Measurements from ENCODE around the gene NRXN2. TPM values are rescaled to one million over a fixed set of nuclear protein-coding genes. Genes with fewer than 3 reads are reported as not detected.

The NRXN2 gene
- total and polyA plus RNA-seq, 2 of the 13 experiments (the other 11 are each of a cell fraction or from before 2014, with no cell fraction given): not detected

- TF ChIP-seq ZNF784 (CRISPR knock-in tag; IDR thresholded peaks at IDR 0.05; ENCODE audit: borderline replicate concordance) (no peak), SRY (CRISPR knock-in tag; IDR thresholded peaks at IDR 0.05) (no peak), IRF9 (CRISPR knock-in tag; IDR thresholded peaks at IDR 0.05; ENCODE audit: borderline replicate concordance) (no peak), ZNF850 (CRISPR knock-in tag; conservative IDR thresholded peaks at IDR 0.05) (no peak), GMEB2 (CRISPR knock-in tag; IDR thresholded peaks at IDR 0.05; ENCODE audit: low read depth) (no peak), MTERF4 (CRISPR knock-in tag; IDR thresholded peaks at IDR 0.05) (no peak), TOPORS (CRISPR knock-in tag; IDR thresholded peaks at IDR 0.05) (no peak), GLMP (CRISPR knock-in tag; IDR thresholded peaks at IDR 0.05; ENCODE audit: borderline replicate concordance) (no peak)
Measured at GRCh38 chr11:64583296-64584262, 139.4 kb downstream of the NRXN2 start (continued).
